GM21737 (cell line): ENCODE data around the gene NTNG2.

Source experiments
- ATAC-seq: cut with Tn5 transposase; IDR thresholded peaks from one replicate; pipeline ENCODE4 v1.9.1; 2021; ENCODE audit warnings: mild to moderate bottlenecking, moderate library complexity; ENCODE audit not compliant: unreplicated experiment

Gene NTNG2

GRCh38 chr9:132169672-132170392, 8.0 kb downstream of the NTNG2 start:
- ATAC-seq = no peak

DNA sequence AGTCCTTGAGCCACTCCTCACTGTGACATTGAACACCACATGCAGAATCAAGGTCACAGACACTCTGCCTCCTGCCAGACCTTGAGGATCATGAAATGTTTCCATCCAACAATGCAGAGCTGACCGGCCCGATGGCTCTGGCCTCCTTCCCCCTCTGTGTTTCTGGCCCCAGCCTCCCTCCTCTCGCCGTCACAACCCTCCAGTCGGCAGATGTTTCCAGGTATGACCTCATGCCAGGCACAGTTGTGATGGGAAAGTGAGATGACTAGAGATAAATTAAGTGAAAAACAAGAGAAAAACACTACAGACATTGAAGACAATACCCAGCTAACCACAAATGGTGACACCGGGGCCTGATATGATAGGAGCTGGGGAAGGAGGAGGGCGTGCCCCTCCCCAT, 9.8 kb downstream of the NTNG2 start:
- no peak for ATAC-seq

DNA sequence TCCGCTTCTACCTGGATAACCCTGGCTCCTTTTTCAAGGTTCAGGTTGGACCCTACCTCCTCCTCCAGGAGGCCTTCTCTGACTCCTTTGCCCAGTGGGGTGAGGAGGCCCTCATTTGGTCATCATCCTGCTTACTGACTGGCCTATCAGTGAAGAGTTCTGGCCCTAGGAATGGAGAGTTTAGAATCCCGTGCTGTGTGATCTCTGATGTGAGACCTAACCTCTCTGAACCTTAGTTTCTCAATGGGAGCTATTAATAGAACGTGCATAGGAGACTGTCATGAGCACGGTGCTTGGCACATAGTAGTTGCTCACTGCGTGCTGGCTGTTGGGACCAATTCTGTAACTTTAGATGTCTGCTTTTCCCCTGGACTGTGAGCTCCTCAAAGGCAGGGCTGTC, 10.3 kb downstream of the NTNG2 start:
- ATAC-seq = no peak

DNA sequence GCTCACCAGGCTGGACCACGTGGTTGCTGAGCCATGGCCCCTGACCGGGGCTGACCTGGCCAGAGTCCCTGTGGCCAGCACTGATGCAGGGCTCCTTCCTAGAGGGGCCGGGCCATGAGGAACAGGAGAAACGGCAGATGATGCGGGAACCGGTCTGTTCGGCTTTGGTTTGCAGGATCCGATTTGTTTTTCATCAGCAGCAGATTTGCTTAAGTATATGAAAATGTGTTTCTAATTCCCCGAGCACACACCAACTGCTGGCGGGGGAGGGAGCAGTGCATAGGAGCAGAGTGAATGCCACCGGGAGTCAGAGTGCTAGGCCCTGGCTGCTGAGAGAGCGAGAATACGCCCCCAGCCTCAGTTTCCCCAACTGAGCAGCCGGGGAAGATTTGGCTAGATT, 13.6 kb downstream of the NTNG2 start:
- no peak for ATAC-seq

- ATAC-seq = no peak
These were observed 14.5 kb downstream of the NTNG2 start for GRCh38 chr9:132176338-132176737.

DNA sequence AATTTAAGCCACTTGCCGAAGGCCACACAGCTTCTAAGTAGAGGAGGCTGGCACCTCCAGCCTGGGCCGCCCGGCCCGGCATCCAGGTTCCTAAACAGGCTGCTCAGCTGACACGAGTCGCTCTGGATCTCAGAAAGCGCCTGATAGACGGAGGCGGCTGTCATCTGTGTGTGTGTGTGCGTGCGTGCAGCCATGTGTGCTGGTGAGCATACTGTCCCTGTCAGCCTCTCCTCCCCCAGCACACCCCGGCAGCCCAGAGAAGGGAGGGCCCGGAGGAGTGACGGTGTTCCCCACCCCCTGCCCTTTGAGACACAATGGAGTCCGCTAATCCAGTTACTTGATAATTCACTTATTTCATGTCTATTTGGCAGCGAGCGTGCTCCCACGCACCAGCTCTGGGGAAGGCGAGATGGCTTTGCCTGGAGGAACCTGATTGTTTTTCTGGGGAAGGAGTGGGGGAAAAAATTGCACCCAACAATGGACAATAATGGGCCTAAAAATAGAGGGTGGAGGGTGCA, 20.0 kb downstream of the NTNG2 start:
- ATAC-seq = no peak

GRCh38 chr9:132182314-132183091, 20.6 kb downstream of the NTNG2 start:
- no peak for ATAC-seq

GRCh38 chr9:132183134-132183533, 21.3 kb downstream of the NTNG2 start:
- ATAC-seq = no peak

DNA sequence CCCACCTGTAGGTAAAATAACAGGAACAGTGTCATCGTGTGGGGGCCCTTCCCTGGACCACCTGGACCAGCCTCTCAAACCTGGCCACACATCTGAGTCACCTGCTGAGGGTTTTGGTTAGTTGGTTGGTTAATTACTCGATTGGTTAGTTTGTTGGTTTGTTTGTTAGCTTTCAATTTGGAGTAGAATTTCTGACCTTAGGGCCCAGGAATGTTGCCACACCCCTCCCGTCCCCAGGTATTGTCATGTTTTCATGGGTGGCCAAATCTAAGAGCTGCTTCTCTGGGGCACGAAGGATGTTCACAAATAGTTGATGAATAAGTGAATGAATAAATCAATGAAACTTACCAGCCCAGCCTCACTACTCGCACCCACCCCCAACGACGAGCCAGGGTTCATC, 21.9 kb downstream of the NTNG2 start:
- no peak for ATAC-seq

DNA sequence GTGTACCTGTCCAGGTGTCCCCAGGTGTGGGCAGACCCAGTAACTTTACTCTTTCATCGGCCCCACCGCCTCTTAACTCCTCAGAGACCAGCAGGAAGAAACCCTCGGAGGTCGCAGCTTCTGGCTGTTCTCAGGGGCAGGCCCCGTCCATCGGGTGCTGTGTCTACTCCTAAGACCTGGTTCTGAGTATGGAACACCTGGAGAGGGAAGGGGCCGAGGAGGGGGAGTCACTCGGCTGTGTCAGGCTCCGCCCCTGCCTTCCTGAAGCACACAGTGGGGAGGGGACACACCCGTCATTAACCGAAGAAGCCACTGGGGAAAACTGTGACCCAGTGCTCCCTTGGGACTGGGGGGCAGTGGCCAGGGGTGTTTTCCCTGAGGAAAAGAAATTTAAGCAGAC, 22.3 kb downstream of the NTNG2 start:
- no peak for ATAC-seq

DNA sequence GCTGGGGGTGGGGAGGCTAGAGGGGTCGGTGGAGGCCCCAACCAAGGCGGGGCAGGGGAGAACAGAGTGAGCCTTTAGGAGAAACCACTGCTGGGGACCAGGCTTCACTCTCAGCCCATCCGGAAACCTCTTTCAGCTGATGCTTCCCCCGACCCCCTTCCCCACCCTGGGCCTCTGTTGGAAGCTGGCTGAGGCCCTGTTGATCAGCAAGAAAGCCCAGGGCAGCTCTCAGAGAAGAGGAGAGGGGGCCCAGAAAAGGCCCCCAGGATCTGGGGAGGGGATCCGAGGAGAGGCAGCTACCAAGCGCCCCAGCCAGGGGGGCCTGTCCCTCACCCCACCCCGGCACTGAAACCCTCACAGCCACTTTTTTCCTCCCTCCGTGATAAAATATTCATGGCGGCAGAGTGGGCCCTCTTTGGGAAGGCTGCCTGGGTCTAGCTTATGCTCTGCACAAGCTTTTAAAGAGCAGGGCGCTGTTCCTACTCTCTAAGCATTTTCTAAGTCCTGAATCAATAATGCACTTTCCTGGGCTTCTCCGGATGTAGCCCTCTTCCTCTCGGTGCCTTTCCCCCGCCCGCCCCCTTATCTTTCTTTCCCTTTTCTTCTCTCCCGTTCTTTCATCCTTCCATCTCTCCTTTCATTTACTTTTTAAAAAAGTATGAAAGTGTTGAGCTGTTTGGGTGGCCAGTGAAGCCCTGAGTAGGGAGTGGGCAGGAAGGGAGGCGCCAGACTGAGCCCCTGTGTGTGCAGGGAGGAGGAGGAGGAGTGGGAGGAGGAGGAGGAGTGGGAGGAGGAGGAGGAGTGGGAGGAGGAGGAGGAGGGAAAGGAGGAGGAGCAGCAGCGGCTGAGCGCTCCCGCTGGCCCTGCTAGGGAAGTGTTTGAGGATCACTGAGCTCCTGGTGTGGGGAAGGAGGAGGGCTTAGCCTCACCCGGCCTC, 23.5 kb downstream of the NTNG2 start:
- ATAC-seq = no peak

DNA sequence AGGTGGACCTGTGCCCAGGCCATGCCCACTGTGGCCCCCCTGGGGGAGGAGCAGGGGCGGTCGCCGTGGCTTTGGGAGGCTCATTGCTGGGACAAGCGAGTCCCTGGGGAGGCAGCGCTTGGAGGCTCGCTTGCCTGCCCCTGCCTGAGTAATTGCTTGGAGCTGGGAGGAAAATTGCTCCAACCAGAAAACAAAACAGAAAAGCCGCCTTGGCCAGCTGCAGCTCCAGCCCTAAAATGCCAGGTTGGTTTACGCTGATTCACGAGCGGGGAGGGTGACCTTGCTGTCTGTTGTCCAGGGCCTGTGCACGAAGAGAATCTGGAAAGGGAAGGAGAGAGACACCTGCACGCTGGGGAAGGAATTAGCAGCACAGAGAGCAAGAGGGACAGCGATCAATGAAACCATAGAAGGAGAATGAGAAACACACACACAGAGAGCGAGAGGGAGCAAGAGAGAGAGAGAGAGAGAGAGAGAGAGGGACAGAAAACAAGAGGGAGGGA, 25.3 kb downstream of the NTNG2 start:
- no peak for ATAC-seq

GRCh38 chr9:132190966-132191365, 29.1 kb downstream of the NTNG2 start:
- ATAC-seq = no peak

DNA sequence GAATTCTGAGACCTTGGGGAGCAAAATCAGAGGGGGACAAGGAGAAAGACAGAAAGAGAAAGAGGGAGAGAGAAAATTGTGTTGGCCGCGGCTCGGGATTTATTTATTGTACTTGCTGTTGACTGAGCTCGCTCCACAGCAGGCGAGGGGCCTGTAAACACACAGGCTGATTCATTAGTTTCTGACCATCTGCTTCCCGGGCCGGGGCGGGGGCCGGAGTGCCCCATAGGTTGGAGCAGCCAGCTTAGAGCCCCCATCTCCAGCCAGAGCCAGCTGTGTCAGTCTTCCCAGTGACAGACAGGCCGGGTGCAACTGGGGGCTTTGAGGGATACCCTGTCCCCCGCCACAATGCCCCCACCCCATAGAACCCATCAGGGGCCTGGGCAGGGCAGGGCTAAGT, 30.9 kb downstream of the NTNG2 start:
- no peak for ATAC-seq

DNA sequence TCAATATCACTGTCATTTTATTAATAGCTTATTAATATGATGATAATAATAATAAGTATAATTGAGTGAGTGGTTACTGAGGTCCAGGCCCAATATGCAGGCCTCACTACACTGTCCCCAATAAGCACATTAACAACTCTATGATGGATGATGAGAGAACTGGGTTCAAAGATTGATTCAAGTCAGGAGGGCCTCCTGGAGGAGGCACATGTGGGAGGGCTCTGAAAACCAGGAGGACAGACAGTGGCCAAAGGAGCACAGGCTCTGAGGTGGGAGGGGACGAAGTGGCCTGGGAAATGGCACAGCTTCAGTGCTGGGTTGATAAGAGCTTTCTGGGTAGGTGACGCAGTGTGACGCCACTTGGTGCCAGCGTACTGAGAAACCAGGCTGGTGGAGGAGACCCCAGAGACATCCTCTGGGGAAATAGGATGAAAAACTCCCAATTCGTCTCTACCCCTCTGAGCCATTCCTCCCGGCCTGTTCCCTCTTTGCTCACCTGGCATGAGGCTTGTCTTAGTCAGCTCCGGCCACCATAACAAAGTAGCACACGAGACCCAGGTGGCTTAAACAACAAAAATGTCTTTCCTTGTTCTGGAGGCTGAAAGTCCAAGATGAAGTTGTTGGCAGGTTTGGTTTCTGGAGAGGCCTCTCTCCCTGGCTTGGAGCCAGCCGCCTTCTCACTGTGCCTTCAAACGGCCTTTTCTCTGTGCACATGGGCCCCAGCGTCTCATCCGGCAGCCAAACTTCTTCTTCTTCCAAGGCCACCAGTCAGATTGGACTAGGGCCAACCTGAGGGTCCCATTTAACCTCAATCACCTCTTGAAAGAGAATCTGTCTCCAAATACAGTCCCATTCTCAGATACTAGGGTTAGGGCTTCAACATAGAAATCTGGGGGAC, 31.6 kb downstream of the NTNG2 start:
- ATAC-seq = no peak

GRCh38 chr9:132194508-132194907, 32.6 kb downstream of the NTNG2 start:
- no peak for ATAC-seq

- ATAC-seq = no peak
These were observed 35.5 kb downstream of the NTNG2 start for GRCh38 chr9:132197315-132197714.

GRCh38 chr9:132197856-132198550, 36.1 kb downstream of the NTNG2 start:
- ATAC-seq = no peak

- no peak for ATAC-seq
These were observed 37.2 kb downstream of the NTNG2 start for GRCh38 chr9:132199056-132199455.
